Measurements from ENCODE around the gene TPPP2. TPM values are rescaled to one million over a fixed set of nuclear protein-coding genes. Genes with fewer than 3 reads are reported as not detected.

Gene TPPP2
- total RNA-seq, 1 experiment from 2014 or later: not detected

- Mint-ChIP-seq H3K4me3 (ENCODE audit: low read depth, unreplicated experiment) (no peak overlapping the region), H3K27me3 (ENCODE audit: unreplicated experiment) (peaks cover 38% of the 10 kb centered on the region), H3K9me3 (ENCODE audit: low read depth, unreplicated experiment) (no peaks in the 10 kb centered on the region), H3K36me3 (ENCODE audit: insufficient read depth, unreplicated experiment) (no peaks in the 10 kb centered on the region), H3K27ac (ENCODE audit: unreplicated experiment) (no peak overlapping the region), H3K4me1 (ENCODE audit: low read depth, unreplicated experiment) (no peaks in the 10 kb centered on the region)
- BruUV-seq (replicated peaks): no TSS peak
- TF ChIP-seq, protein P1, sequence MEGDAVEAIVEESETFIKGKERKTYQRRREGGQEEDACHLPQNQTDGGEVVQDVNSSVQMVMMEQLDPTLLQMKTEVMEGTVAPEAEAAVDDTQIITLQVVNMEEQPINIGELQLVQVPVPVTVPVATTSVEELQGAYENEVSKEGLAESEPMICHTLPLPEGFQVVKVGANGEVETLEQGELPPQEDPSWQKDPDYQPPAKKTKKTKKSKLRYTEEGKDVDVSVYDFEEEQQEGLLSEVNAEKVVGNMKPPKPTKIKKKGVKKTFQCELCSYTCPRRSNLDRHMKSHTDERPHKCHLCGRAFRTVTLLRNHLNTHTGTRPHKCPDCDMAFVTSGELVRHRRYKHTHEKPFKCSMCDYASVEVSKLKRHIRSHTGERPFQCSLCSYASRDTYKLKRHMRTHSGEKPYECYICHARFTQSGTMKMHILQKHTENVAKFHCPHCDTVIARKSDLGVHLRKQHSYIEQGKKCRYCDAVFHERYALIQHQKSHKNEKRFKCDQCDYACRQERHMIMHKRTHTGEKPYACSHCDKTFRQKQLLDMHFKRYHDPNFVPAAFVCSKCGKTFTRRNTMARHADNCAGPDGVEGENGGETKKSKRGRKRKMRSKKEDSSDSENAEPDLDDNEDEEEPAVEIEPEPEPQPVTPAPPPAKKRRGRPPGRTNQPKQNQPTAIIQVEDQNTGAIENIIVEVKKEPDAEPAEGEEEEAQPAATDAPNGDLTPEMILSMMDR (IDR thresholded peaks at IDR 0.05; ENCODE audit: unreplicated experiment): no peak
- CTCF ChIA-PET: interaction anchor here (1.4 kb wide), 1 partner anchor 30 kb away, joined by 4 read pairs; no protein-coding TSS in a partner anchor
- intact Hi-C loops (cut with micrococcal nuclease; ENCODE audit: unreplicated experiment): no loop called here
- DNase-seq: no peak
Measured at GRCh38 chr14:21011136-21011535, 18.9 kb upstream of the TPPP2 start.

DNA sequence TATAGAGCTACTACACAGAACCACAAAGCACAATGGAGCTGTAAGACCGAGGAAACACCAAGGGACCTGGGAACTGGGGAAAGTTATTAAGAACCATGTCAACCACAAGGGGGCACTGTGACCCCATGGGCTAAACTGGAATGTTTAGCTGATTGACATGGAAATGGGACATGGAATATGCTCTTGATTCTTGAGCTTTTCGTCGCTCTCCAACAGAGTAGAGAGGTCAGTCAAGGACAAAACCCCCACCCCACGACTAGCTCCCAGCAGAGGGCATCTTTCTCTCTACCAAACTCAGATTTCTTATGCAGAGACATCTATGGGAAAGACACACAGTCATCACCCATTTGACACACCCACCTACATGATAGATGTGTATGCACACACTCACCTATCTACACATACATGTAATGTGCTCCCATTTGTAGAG lies 15.2 kb upstream of the TPPP2 start:
- CTCF ChIA-PET: interaction anchor here (0.5 to 2.8 kb wide), 27 partner anchors 9 to 157 kb away, joined by 3 to 93 read pairs (median 6); partner anchors contain the start of genes ARHGEF40, RNASE13, RNASE7 and SLC39A2
- H3K36me3 Mint-ChIP-seq (ENCODE audit: insufficient read depth, unreplicated experiment): no peaks in the 10 kb centered on the region
- TF ChIP-seq, protein P1 (IDR thresholded peaks at IDR 0.05; ENCODE audit: unreplicated experiment): peak; percentile 73
- no peaks in the 10 kb centered on the region for H3K9me3 Mint-ChIP-seq (ENCODE audit: low read depth, unreplicated experiment)
- no peak overlapping the region for H3K27ac Mint-ChIP-seq (ENCODE audit: unreplicated experiment)
- no TSS peak for BruUV-seq (replicated peaks)
- H3K4me1 Mint-ChIP-seq (ENCODE audit: low read depth, unreplicated experiment): no peaks in the 10 kb centered on the region
- intact Hi-C loops (cut with micrococcal nuclease; ENCODE audit: unreplicated experiment): loop anchor here (1.0 to 2.0 kb wide), 3 partner anchors 26 to 90 kb away; no protein-coding TSS in a partner anchor
- peak; percentile 85 for DNase-seq
- no peak overlapping the region for H3K4me3 Mint-ChIP-seq (ENCODE audit: low read depth, unreplicated experiment)
- H3K27me3 Mint-ChIP-seq (ENCODE audit: unreplicated experiment): peaks cover 38% of the 10 kb centered on the region

DNA sequence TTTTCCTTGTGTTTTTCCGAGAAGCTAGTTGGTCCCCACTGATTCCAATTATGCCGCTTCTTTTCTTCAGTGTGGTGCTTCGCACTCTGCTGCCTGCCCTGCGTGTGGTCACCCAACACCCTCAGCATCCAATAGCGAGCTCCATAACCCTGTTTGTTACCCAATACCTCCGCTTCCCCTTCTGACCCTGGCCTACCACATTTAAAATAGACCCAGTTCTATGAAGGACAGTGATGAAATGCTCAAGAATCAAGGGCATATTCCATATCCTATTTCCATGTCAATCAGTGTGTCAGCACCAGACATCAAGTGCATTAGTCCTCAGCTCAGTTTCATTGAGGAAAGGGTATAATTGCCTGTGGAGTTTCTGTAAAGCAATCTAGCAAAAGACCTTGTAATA lies 14.7 kb upstream of the TPPP2 start:
- DNase-seq: no peak
- TF ChIP-seq, protein P1 (IDR thresholded peaks at IDR 0.05; ENCODE audit: unreplicated experiment): no peak
- Mint-ChIP-seq H3K4me3 (ENCODE audit: low read depth, unreplicated experiment) (no peak overlapping the region), H3K9me3 (ENCODE audit: low read depth, unreplicated experiment) (no peaks in the 10 kb centered on the region), H3K36me3 (ENCODE audit: insufficient read depth, unreplicated experiment) (no peaks in the 10 kb centered on the region), H3K4me1 (ENCODE audit: low read depth, unreplicated experiment) (no peaks in the 10 kb centered on the region), H3K27ac (ENCODE audit: unreplicated experiment) (no peak overlapping the region), H3K27me3 (ENCODE audit: unreplicated experiment) (peaks cover 38% of the 10 kb centered on the region)
- no TSS peak for BruUV-seq (replicated peaks)
- intact Hi-C loops (cut with micrococcal nuclease; ENCODE audit: unreplicated experiment): loop anchor here (2.0 kb wide), 1 partner anchor 81 kb away; no protein-coding TSS in a partner anchor
- CTCF ChIA-PET: interaction anchor here (0.7 to 2.8 kb wide), 26 partner anchors 9 to 158 kb away, joined by 3 to 93 read pairs (median 7); partner anchors contain the start of genes ARHGEF40, RNASE13, RNASE7 and SLC39A2

DNA sequence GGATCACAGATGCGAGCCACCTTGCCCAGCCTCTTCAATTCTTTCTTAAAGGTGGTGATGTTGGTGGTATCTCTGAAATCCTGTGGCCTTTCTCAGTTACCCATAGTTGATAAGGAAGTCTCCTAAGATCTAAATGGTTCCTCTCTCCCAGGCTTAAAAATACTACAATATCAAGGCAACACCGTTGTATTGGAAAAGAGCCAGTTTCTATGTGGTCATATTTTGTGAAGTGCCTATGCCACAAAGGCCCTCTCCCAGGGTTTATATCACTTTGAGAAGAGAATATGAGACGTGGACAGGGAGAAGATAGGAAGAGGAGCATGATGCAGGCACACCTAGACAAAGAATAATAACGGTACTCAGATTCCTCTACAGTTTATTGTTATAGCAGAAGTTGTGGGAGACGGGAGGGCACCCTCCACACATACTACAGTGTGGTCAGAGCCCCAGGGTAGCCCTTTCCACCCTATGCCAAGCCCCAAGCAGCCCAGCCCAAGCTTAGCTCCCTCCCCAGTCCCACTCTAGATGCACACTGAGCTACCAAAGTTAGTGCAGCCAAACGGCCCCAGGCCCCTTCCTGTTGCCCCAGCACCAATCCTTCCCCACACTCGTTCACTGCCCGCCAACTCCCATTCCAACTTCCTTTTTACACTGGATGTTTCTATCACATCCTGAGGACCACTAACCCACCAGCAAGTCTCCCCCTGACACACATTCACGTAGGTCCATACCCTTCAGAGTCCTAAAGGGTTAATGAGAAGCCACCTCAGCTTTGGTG lies 13.4 kb upstream of the TPPP2 start:
- H3K27me3 Mint-ChIP-seq (ENCODE audit: unreplicated experiment): peaks cover 30% of the 10 kb centered on the region
- no peak overlapping the region for H3K4me3 Mint-ChIP-seq (ENCODE audit: low read depth, unreplicated experiment)
- no peaks in the 10 kb centered on the region for H3K36me3 Mint-ChIP-seq (ENCODE audit: insufficient read depth, unreplicated experiment)
- intact Hi-C loops (cut with micrococcal nuclease; ENCODE audit: unreplicated experiment): no loop called here
- DNase-seq: no peak
- CTCF ChIA-PET: interaction anchor here (0.9 to 2.8 kb wide), 6 partner anchors 25 to 75 kb away, joined by 3 to 93 read pairs (median 9); partner anchors contain the start of genes ARHGEF40 and RNASE7
- no TSS peak for BruUV-seq (replicated peaks)
- H3K4me1 Mint-ChIP-seq (ENCODE audit: low read depth, unreplicated experiment): peaks cover 8% of the 10 kb centered on the region
- no peak overlapping the region for H3K27ac Mint-ChIP-seq (ENCODE audit: unreplicated experiment)
- TF ChIP-seq, protein P1 (IDR thresholded peaks at IDR 0.05; ENCODE audit: unreplicated experiment): no peak
- no peaks in the 10 kb centered on the region for H3K9me3 Mint-ChIP-seq (ENCODE audit: low read depth, unreplicated experiment)

Data from Calu3 (cell line).